NCI-H226 (cell line): Measurements from ENCODE around the gene SLC9B2.
A peak's percentile ranks its signal among the peaks of the same experiment; 100 is the strongest.

Experiments
- DNase-seq: peaks from one replicate; pipeline ENCODE4 v3.0.0-alpha.2; 2015

The SLC9B2 gene

GRCh38 chr4:103075435-103075893 lies 1.1 kb downstream of the SLC9B2 start:
- DNase-seq = no peak

- DNase-seq = no peak
Observed at GRCh38 chr4:103074744-103075434, 1.7 kb downstream of the SLC9B2 start.

GRCh38 chr4:103073792-103074438 lies 2.6 kb downstream of the SLC9B2 start:
- no peak for DNase-seq

GRCh38 chr4:103067841-103068547 lies 8.6 kb downstream of the SLC9B2 start:
- peak; percentile 8 for DNase-seq

- no peak for DNase-seq
Observed at GRCh38 chr4:103060453-103061148, 16.0 kb downstream of the SLC9B2 start.

GRCh38 chr4:103054030-103054429 lies 22.5 kb downstream of the SLC9B2 start:
- no peak for DNase-seq

GRCh38 chr4:103052779-103053178 lies 23.8 kb downstream of the SLC9B2 start:
- DNase-seq = no peak

- DNase-seq = no peak
Observed at GRCh38 chr4:103052145-103052544, 24.4 kb downstream of the SLC9B2 start.

- no peak for DNase-seq
Observed at GRCh38 chr4:103050736-103051436, 25.7 kb downstream of the SLC9B2 start.

- DNase-seq = peak; percentile 20
Observed at GRCh38 chr4:103046416-103047290, 29.9 kb downstream of the SLC9B2 start.

- no peak for DNase-seq
Observed at GRCh38 chr4:103044183-103044582, 32.4 kb downstream of the SLC9B2 start.

- no peak for DNase-seq
Observed at GRCh38 chr4:103036169-103036568, 40.4 kb downstream of the SLC9B2 start.

- DNase-seq = peak; percentile 38
Observed at GRCh38 chr4:103032574-103032973, 44.0 kb downstream of the SLC9B2 start.

GRCh38 chr4:103030791-103031190 lies 45.8 kb downstream of the SLC9B2 start:
- DNase-seq = peak; percentile 58

GRCh38 chr4:103029300-103029699 lies 47.3 kb downstream of the SLC9B2 start:
- DNase-seq = no peak

- peak; percentile 14 for DNase-seq
Observed at GRCh38 chr4:103026868-103027267, 49.7 kb downstream of the SLC9B2 start.

- DNase-seq = no peak
Observed at GRCh38 chr4:103024996-103025395, 51.6 kb downstream of the SLC9B2 start.

GRCh38 chr4:103021120-103021519 lies 55.4 kb downstream of the SLC9B2 start:
- DNase-seq = no peak

- DNase-seq = peak; percentile 95
Observed at GRCh38 chr4:103019308-103020124, 57.0 kb downstream of the SLC9B2 start, which contains the start of gene SLC9B1. Gene SLC9B1 (minus strand): TSS chr4:103019705. CDS start chr4:102991711, 27,994 bp downstream.
